Activated CD4-positive, alpha-beta memory T cell treated with anti-CD3 and anti-CD28 coated beads, Interleukin-2, amount 10 ng/mL, durations not matched to agents 7 days and 5 days (primary cell): Measurements from ENCODE around the gene MUS81. TPM values are rescaled to one million over a fixed set of nuclear protein-coding genes. Genes with fewer than 3 reads are reported as not detected.

Experiments used
- CTCF ChIA-PET: fragments of 350-600 bp; sonication (Branson Sonifier 250); formaldehyde crosslinking; loops from one replicate; lab custom pipeline; 2021; ENCODE audit warnings: antibody characterized with exemption, inconsistent platforms; lab: Charles Lee
- POLR2A ChIA-PET: fragments of 350-600 bp; sonication (Branson Sonifier 250); formaldehyde crosslinking; loops from one replicate; lab custom pipeline; 2021; ENCODE audit warnings: antibody characterized with exemption; lab: Charles Lee
- DNase-seq: peaks from one replicate; pipeline ENCODE4 v3.0.0-alpha.2; 2020
- H3K27ac Mint-ChIP-seq: one replicate; pipeline ENCODE4 v1.8.0; 2021; ENCODE audit warnings: mild to moderate bottlenecking, mixed read lengths
- H3K27me3 Mint-ChIP-seq: one replicate; pipeline ENCODE4 v1.8.0; 2021; ENCODE audit warnings: mixed read lengths
- H3K36me3 Mint-ChIP-seq: one replicate; pipeline ENCODE4 v1.8.0; 2021; ENCODE audit warnings: low read depth, mixed read lengths
- H3K4me1 Mint-ChIP-seq: one replicate; pipeline ENCODE4 v1.8.0; 2021; ENCODE audit warnings: mixed read lengths
- H3K4me3 Mint-ChIP-seq: one replicate; pipeline ENCODE4 v1.8.0; 2021; ENCODE audit warnings: mild to moderate bottlenecking, mixed read lengths
- H3K9me3 Mint-ChIP-seq: one replicate; pipeline ENCODE4 v1.8.0; 2021; ENCODE audit warnings: mixed read lengths
- total RNA-seq, 2 experiments: library from RNA; stranded (reverse); gene quantifications; one replicate each; pipeline ENCODE4 v1.2.3, GENCODE V29; 2021

MUS81 gene
- total RNA-seq, 2 experiments from 2014 or later = 86.9 to 91.9 TPM

DNA sequence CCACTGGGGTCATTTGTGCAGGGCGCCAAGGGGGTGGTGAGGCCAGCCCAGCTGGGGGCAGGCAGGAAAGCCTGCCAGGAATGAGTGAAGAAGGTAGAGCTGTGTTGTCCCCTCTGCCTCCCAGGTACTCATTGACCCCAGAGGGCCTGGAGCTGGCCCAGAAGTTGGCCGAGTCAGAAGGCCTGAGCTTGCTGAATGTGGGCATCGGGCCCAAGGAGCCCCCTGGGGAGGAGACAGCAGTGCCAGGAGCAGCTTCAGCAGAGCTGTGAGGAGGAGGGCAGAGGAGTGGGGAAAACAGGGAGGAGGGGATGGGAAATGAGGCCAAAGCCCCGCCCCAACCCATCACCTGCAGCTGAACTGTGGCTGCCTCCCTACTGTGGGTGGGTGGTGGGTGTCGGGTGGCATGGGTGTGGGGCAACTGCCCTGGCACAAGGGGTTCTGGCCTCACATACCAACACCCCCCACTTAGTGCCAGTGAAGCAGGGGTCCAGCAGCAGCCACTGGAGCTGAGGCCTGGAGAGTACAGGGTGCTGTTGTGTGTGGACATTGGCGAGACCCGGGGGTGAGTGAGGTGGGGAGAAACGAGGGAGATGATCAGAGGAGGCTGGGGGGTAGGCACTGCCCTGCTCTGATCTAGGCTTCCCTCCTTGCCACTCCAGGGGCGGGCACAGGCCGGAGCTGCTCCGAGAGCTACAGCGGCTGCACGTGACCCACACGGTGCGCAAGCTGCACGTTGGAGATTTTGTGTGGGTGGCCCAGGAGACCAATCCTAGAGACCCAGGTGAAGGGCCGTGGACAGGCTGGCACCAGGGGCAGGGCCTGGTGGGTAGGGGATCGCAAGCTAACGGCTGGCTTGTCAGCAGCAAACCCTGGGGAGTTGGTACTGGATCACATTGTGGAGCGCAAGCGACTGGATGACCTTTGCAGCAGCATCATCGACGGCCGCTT, 3.0 kb downstream of the MUS81 start:
- H3K27me3 Mint-ChIP-seq = no peaks in the 10 kb centered on the region
- peak overlapping the region; percentile 40 for H3K4me3 Mint-ChIP-seq
- no peak for DNase-seq
- H3K4me1 Mint-ChIP-seq = peaks cover 39% of the 10 kb centered on the region
- peaks cover 58% of the 10 kb centered on the region for H3K36me3 Mint-ChIP-seq
- ChIA-PET CTCF (interaction anchor here (8.7 kb wide), 1 partner anchor 25 kb away, joined by 251 read pairs; the partner anchor contains the start of genes CCDC85B and FIBP), POLR2A (interaction anchor here (1.0 to 8.9 kb wide), 3 partner anchors 9 to 26 kb away, joined by 5 to 284 read pairs (median 7); partner anchors contain the start of genes CCDC85B and FIBP)
- H3K9me3 Mint-ChIP-seq = no peaks in the 10 kb centered on the region
- peak overlapping the region; percentile 4 for H3K27ac Mint-ChIP-seq

GRCh38 chr11:65863889-65864705, 3.9 kb downstream of the MUS81 start:
- H3K36me3 Mint-ChIP-seq = peaks cover 58% of the 10 kb centered on the region

DNA sequence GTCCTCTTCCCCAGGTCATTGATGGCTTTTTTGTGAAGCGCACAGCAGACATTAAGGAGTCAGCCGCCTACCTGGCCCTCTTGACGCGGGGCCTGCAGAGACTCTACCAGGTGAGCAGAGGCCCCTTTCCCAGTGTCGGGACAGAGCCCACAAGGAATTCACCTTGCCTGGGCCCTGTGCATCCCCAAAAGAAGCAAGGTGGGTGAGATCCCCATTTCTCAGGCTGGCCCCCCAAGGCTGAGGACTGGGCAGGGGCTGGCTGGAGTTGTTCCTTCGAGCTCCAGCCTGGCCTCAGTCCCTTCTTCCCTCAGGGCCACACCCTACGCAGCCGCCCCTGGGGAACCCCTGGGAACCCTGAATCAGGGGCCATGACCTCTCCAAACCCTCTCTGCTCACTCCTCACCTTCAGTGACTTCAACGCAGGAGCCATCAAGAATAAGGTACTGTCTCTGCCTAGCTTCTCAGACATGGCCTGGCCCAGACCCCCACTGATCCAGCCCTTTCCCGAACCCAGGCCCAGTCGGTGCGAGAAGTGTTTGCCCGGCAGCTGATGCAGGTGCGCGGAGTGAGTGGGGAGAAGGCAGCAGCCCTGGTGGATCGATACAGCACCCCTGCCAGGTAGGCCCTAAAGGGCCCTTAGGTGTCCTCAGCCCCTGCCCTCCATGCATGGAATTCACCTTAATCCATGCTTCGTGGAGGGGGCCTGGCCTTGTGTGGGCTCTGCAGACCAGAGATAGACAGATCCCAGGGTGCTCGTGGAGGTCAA, 4.7 kb downstream of the MUS81 start:
- CTCF ChIA-PET = no interaction called here
- peaks cover 58% of the 10 kb centered on the region for H3K36me3 Mint-ChIP-seq
- H3K27me3 Mint-ChIP-seq = no peaks in the 10 kb centered on the region
- H3K4me3 Mint-ChIP-seq = no peak overlapping the region
- no peak overlapping the region for H3K27ac Mint-ChIP-seq
- DNase-seq = no peak
- H3K4me1 Mint-ChIP-seq = peaks cover 39% of the 10 kb centered on the region
- H3K9me3 Mint-ChIP-seq = no peaks in the 10 kb centered on the region
- POLR2A ChIA-PET = no interaction called here

More at GRCh38 chr11:65863889-65864705, 3.9 kb downstream of the MUS81 start:
- no peak overlapping the region for H3K4me3 Mint-ChIP-seq
- no peaks in the 10 kb centered on the region for H3K27me3 Mint-ChIP-seq
- CTCF ChIA-PET = interaction anchor here (8.7 kb wide), 1 partner anchor 24 kb away, joined by 251 read pairs; the partner anchor contains the start of genes CCDC85B and FIBP
- H3K27ac Mint-ChIP-seq = no peak overlapping the region
- POLR2A ChIA-PET = interaction anchor here (1.0 to 2.1 kb wide), 2 partner anchors 8 to 9 kb away, joined by 5 to 7 read pairs; no protein-coding TSS in a partner anchor
- DNase-seq = no peak
- H3K9me3 Mint-ChIP-seq = no peaks in the 10 kb centered on the region
- peaks cover 36% of the 10 kb centered on the region for H3K4me1 Mint-ChIP-seq

DNA sequence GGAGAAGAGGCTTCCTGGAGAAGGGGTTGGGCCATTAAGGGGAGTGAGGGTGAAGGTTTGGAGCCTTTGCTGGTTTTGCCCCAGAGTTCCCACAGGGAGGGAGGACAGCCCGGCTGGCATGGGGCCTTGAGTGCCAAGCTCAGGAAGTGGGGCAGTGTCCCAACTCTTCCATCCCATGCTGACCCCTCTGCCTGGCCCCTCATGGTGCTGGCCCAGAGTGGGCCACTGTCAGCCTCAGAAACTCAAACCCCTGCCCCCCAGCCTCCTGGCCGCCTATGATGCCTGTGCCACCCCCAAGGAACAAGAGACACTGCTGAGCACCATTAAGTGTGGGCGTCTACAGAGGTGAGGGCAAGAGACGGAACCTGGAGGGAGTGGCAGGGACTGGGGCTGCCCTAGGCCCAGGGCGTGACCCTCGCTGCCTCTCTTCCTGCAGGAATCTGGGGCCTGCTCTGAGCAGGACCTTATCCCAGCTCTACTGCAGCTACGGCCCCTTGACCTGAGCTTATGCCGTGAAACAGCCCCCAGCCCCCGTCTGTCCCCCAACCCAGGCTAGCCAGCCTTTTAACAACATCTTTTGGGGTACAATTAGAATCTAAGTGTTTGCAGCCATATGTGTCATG, 5.4 kb downstream of the MUS81 start:
- Mint-ChIP-seq H3K4me3 (no peak overlapping the region), H3K27ac (no peak overlapping the region), H3K36me3 (peaks cover 54% of the 10 kb centered on the region), H3K4me1 (peaks cover 43% of the 10 kb centered on the region), H3K9me3 (no peaks in the 10 kb centered on the region), H3K27me3 (no peaks in the 10 kb centered on the region)
- no peak for DNase-seq
- ChIA-PET CTCF (interaction anchor here (0.8 kb wide), 1 partner anchor 19 kb away, joined by 4 read pairs; no protein-coding TSS in a partner anchor), POLR2A (no interaction called here)

DNA sequence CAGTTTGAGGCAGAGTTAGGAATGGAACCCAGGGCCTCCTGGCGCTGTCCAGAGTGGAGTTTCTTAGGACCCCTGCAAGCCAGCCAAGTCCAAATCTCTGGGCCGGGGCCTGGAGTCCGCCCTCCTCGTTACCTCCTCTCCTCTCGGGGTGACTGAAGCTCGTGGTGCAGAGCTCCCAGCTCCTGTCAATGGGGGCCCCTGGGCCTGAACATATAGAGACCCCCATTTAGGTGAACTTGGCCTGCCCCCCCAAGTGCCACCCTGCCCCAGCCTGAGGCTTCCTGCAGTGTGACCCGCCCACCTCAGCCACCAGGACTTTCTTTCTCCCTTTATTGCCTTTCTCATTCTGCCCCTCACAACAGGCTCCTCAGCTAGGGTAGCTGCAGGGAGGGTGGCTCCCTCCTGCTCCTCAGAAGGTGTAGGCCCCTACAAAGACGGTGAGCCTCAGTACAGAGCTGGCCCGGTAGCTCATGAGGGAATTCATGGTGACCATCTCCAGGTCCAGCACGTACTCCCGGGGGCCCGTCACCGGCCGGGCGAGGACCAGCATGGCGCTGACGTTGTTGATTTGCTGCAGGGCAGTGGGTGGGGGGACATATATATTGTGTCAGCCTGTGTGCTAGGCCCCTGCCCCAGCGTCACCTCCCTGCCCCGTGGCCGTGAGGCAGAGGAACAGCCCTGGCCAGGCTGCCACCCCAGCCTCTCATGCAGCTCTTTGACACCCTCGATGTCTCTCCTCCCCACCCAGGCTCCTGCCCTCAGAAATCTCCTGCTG, 6.5 kb downstream of the MUS81 start:
- Mint-ChIP-seq H3K4me1 (peaks cover 40% of the 10 kb centered on the region), H3K4me3 (no peak overlapping the region), H3K36me3 (peaks cover 48% of the 10 kb centered on the region), H3K9me3 (no peaks in the 10 kb centered on the region), H3K27me3 (peaks cover 1% of the 10 kb centered on the region), H3K27ac (no peak overlapping the region)
- no peak for DNase-seq
- POLR2A ChIA-PET = interaction anchor here (1.0 to 1.5 kb wide), 2 partner anchors 9 to 24 kb away, joined by 4 to 5 read pairs; partner anchors contain the start of genes CCDC85B and CFL1
- CTCF ChIA-PET = interaction anchor here (0.8 kb wide), 1 partner anchor 18 kb away, joined by 4 read pairs; no protein-coding TSS in a partner anchor

DNA sequence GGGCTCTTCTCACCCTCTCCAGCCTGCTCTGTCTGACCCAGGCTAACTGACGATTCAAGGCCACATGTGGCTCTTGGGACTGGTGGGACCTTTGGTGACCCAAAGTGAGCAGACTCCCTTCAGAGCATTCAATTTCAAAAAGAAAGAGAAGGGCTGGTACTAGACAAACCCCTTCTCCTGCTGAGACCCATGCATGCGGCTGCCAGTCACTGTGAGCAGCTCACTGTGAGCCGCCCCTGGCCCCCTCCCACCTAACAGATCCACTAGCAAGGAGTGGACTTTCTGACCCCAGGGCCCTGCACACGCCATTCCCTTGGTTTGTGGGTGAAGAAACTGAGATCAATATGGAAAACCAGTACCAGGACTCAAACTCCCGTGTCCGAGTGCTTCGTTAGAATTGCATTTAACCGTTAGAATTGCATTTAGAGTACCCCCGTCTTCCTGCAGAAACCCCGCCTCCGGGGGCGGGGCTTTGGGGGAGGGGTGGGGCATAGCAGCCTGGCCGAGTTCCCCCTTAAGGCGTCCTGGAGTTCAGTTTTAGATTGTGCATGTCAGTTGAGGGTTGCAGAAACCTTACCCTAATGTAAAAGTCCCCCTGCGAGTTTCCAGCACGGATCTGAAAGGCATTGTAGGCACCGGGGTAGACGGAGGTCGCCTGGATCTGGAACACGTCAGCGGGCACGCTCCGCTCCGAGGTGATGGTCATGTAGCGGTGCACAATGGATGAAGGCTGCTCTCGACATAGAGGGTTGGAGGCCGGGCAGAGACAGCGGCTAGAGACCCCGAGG, 7.2 kb downstream of the MUS81 start:
- Mint-ChIP-seq H3K4me1 (peaks cover 36% of the 10 kb centered on the region), H3K36me3 (peaks cover 42% of the 10 kb centered on the region), H3K4me3 (no peak overlapping the region), H3K9me3 (no peaks in the 10 kb centered on the region), H3K27ac (no peak overlapping the region), H3K27me3 (peaks cover 5% of the 10 kb centered on the region)
- ChIA-PET POLR2A (interaction anchor here (1.2 to 4.9 kb wide), 5 partner anchors 9 to 23 kb away, joined by 4 to 135 read pairs (median 12); partner anchors contain the start of genes CCDC85B, CFL1, FIBP and MUS81), CTCF (interaction anchor here (3.0 to 4.7 kb wide), 2 partner anchors 7 to 22 kb away, joined by 16 to 46 read pairs; partner anchors contain the start of genes CCDC85B, FIBP and MUS81)
- no peak for DNase-seq

GRCh38 chr11:65868076-65868667, 7.9 kb downstream of the MUS81 start:
- CTCF ChIA-PET = interaction anchor here (1.4 to 4.7 kb wide), 3 partner anchors 8 to 21 kb away, joined by 5 to 46 read pairs (median 16); partner anchors contain the start of genes CCDC85B, FIBP and MUS81
- no peaks in the 10 kb centered on the region for H3K9me3 Mint-ChIP-seq
- peaks cover 7% of the 10 kb centered on the region for H3K27me3 Mint-ChIP-seq
- H3K4me1 Mint-ChIP-seq = peaks cover 34% of the 10 kb centered on the region
- H3K4me3 Mint-ChIP-seq = no peak overlapping the region
- H3K36me3 Mint-ChIP-seq = peaks cover 38% of the 10 kb centered on the region
- DNase-seq = no peak
- POLR2A ChIA-PET = interaction anchor here (0.6 to 4.9 kb wide), 7 partner anchors 10 to 118 kb away, joined by 3 to 135 read pairs (median 12); partner anchors contain the start of genes CCDC85B, CFL1, CTSW and FIBP
- no peak overlapping the region for H3K27ac Mint-ChIP-seq

DNA sequence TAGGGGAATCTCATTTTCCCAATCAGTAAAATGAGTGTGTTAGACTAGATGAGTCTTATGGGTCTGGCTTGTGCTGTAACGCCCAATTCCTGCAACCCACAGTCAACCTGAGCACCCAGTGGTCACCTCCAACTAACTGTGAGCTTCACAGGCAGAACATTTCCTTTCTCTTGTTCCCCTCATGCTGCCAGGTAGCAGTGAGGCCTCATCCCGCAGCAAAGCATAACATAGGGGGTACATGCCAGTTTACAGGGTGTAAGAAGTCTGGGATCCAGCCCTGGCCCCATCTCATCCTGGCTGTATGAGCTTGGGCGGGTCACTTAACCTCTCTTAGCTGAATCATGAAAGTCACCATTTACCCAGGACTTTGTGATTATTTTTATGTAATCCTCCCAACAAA, 8.7 kb downstream of the MUS81 start:
- CTCF ChIA-PET = interaction anchor here (0.9 to 4.7 kb wide), 5 partner anchors 9 to 153 kb away, joined by 3 to 46 read pairs (median 5); partner anchors contain the start of genes CCDC85B, FIBP and MUS81
- Mint-ChIP-seq H3K27ac (no peak overlapping the region), H3K4me1 (peaks cover 37% of the 10 kb centered on the region), H3K27me3 (peaks cover 10% of the 10 kb centered on the region), H3K36me3 (peaks cover 34% of the 10 kb centered on the region), H3K9me3 (no peaks in the 10 kb centered on the region), H3K4me3 (no peak overlapping the region)
- DNase-seq = no peak
- POLR2A ChIA-PET = interaction anchor here (0.6 to 4.9 kb wide), 10 partner anchors 10 to 156 kb away, joined by 3 to 135 read pairs (median 4); partner anchors contain the start of genes CCDC85B, CFL1, CTSW and FIBP

DNA sequence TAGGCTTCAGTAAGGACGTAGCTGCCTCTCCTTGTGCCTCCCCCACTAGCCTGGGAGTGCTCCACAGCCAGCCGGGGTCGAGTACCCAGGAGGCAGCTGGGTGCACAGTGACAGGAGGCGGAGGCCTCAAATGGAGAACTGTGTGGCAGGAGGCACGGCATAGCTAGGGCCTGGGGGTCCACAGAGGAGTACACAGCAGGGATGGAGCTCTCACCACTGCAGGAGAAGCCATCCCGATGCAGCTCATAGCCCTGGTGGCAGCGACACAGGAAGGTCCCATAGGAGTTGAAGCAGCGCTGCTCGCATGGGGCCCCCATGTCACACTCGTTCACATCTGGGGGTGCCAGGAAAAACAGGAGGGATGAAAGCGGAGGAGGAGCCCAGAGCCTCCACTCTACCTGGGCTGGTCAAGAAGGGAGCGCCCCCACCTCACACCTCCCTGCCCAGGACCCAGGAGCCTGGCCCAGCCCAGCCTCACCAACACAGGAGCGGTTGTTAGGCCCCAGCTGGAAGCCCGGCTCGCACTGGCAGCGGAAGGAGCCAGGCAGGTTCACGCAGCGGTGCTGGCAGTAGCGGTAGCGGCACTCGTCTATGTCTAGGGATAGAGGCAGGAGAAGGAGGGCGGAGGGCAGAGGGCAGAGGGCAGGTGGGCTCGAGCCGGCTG, 9.5 kb downstream of the MUS81 start:
- Mint-ChIP-seq H3K27ac (no peak overlapping the region), H3K4me1 (peaks cover 38% of the 10 kb centered on the region), H3K9me3 (no peaks in the 10 kb centered on the region), H3K36me3 (peaks cover 27% of the 10 kb centered on the region), H3K27me3 (peaks cover 10% of the 10 kb centered on the region), H3K4me3 (no peak overlapping the region)
- DNase-seq = no peak
- ChIA-PET CTCF (interaction anchor here (0.9 to 4.7 kb wide), 6 partner anchors 9 to 152 kb away, joined by 3 to 46 read pairs (median 6); partner anchors contain the start of genes CCDC85B, FIBP and MUS81), POLR2A (interaction anchor here (0.7 to 4.9 kb wide), 11 partner anchors 11 to 157 kb away, joined by 3 to 135 read pairs (median 5); partner anchors contain the start of genes BANF1, CCDC85B, CFL1 and CTSW)
